ENCODE data around the gene RABEP1.
"Not testable (repeated sequence)": the region's sequence is repeated elsewhere in the genome, so short reads cannot be mapped to it uniquely, and the experiment has no call there.

RABEP1 gene

GRCh38 chr17:5281814-5282641 lies at the start of gene RABEP1:
Gene RABEP1 (plus strand): TSS chr17:5282284. CDS start chr17:5282487, 203 bp downstream.
- peak; percentile 63 for DNase-seq

DNA sequence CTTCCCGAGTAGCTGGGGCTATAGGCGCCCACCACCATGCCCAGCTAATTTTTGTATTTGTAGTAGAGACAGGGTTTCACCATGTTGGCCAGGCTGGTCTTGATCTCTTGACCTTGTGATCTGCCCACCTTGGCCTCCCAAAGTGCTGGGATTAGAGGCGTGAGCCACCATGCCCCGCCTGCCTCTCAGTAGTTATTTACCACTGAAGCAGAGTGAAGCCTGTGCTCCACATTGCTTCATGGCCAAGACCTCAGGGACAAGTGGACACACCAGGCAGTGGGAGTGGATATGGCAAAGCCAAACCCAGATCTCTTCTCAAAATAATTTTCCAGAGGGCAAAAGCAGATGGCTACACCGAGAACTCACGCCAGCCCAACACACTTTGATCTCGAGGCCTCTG lies 48.6 kb upstream of the RABEP1 start:
- DNase-seq: not testable (repeated sequence)

DNA sequence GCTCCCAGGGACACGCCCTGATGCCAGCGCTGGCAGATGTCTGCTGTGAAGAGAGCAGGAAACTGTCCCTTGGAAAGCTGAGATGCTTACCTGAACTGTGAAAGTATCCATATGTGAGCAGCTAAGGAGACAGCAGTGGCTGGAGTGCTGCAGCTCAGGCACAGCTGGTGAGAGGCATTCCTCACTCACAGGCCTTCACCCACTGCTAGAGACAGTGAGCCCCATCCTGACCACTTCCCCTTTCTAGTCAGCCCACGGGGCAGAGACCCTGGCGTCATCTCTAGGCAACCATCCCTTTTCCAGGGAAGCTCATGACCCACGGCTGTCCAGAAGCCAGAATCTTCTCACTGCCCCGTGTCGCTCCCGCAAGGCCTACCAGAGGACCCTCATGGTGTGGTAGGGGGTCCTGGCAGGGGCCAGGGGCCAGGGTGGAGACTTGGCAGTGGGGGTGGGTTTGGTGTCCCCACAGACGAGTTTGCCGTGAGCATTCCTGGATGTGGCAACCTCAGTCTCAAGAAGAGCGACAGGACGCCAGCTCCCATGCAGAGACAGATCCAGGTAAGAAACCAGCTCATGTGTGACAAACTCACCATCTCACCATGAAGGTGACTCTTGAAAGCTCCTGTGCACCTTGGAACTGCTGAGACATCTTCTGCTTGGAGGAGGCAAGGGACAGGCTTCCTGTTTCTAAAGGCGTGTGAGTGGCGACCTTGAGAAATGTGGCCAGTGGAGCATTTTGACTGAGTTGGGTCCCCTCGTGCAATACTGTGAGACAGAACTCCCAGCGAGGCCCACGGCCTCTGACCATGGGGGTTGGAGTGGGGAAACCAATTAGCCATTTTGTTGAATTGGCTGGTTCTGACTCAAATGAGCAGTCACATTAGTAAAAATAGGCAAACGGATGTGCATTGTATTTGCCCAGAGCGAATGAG lies 47.2 kb upstream of the RABEP1 start, which contains the start of gene SCIMP:
TSS of gene SCIMP (minus strand) at position 216 of the 932 bp plus-strand sequence. CDS start at position 111, 105 bp downstream.
- no peak for DNase-seq

DNA sequence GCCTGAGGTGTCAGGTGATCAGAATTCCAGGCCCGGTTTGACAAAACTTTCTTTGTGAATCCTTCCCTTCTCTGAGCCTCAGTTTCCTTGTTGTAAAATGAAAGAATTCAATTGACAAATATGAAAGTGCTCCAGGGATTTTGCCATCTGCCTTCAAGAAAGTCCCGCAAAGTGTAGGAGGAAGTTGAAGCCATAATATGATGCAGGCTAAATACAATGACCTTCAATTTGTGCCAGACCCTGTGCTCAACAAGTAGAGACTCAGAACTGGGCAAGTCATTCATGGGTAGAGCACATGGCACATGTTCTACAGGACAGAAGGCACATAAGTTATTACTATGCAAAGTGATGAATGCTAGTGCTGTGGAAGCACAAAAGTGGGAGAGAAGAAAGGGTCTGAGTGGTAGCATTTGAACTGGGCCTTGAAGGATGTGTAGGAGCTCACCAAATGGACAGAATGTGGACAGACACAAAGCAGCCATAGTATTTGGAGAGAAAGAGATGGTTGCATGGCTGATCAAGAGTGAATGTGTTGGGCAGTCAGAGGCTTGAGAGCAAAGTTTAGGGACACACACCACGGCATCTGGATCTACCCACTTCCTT lies 45.0 kb upstream of the RABEP1 start:
- no peak for DNase-seq

- no peak for DNase-seq
Observed at GRCh38 chr17:5237541-5238016, 44.5 kb upstream of the RABEP1 start.

GRCh38 chr17:5238333-5238732 lies 43.8 kb upstream of the RABEP1 start:
- DNase-seq: no peak

DNA sequence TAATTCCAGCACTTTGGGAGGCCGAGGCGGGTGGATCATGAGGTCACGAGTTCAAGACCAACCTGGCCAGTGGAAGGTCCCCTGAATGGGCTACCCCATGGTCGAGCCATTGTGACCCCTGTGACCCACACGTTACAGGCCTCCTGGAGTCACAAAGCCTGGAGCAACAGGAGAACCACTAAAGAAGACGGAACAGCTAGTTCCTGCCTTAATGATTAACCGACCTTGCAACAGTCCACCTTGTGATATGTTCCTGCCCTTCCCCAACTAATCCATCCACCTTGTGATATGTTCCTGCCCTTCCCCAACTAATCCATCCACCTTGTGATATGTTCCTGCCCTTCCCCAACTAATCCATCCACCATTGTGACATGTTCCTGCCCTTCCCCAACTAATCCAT lies 42.3 kb upstream of the RABEP1 start:
- not testable (repeated sequence) for DNase-seq

DNA sequence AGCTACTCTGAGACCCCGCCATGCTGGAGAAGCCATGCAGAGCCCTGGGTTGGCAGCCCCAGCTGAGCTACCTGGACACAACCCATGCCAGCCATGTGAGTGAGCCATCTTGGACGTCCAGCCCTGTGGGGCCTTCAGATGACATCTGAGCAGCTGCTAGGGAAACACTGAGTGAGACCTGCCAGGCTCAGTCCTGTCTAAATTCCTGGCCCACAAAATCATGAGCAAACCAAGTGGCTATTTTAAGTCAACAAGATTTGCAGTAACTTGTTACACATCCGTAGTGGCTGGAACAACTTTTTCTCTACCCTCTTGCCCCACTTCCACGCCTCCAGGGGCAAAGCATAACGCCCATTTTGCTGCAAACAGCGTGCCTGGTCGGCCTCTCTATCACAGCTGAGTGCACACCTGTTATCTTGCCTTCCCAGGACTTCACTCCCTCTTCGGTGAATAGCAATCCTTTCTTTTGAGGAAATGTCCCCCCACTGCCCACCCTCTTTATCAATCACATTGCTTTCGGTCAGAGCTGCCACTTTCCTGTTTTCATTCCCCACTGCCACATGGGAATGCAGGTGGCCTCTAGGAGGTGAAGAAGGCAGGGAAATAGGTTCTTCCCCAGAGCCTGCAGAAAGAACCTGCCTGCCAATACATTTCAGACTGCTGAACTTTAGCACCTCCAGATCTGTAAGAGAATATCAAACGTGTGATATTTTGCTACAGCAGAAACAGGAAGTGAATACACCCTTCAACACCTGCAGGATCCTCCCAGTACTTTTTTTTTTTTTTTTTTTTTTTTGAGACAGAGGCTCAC lies 40.0 kb upstream of the RABEP1 start:
- no peak for DNase-seq

DNA sequence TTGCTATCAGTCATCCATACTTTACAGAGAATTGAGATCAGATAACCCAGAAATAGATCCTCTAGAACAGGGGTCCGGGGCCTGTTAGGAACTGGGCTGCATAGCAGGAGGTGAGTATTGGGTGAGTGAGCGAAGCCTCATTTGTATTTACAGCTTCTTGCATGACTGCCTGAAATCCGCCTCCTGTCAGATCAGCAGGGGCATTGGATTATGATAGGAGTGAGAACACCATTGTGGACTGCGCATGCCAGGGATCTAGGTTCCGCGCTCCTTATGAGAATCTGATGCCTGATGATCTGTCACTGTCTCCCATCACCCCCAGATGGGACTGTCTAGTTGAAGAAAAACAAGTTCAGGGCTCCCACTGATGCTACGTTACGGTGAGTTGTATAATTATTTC lies 34.5 kb upstream of the RABEP1 start:
- no peak for DNase-seq

DNA sequence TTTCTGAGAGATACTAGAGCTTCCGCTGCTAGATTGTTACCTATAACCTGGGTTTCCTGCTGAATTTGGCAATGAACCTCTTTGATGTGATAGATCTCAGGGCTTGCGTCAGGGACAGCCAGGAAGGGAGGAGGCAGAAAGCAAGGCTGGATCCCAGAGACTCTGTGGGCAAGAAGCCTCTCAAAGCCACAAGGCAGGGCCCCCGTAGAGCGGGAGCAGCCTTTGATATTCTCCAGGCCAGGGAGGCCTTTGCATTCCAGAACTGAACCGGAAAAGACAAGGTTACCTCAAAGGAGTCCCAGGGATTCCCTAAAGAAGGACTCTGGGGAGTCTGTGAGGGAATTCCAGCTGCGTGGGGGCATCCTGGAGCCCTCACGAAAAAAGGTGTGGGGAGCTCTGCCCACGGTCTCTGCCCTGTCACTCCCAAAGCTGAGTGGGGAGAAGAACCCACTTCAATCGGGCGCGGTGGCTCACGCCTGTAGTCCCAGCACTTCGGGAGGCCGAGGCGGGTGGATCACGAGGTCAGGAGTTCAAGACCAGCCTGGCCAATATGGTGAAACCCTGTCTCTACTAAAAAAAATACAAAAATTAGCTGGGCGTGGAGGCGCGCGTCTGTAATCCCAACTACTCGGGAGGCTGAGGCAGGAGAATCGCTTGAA lies 33.1 kb upstream of the RABEP1 start:
- no peak for DNase-seq

- DNase-seq: no peak
Observed at GRCh38 chr17:5249615-5250014, 32.5 kb upstream of the RABEP1 start.

- DNase-seq: no peak
Observed at GRCh38 chr17:5254414-5254813, 27.7 kb upstream of the RABEP1 start.

- DNase-seq: no peak
Observed at GRCh38 chr17:5254903-5255521, 27.1 kb upstream of the RABEP1 start.

DNA sequence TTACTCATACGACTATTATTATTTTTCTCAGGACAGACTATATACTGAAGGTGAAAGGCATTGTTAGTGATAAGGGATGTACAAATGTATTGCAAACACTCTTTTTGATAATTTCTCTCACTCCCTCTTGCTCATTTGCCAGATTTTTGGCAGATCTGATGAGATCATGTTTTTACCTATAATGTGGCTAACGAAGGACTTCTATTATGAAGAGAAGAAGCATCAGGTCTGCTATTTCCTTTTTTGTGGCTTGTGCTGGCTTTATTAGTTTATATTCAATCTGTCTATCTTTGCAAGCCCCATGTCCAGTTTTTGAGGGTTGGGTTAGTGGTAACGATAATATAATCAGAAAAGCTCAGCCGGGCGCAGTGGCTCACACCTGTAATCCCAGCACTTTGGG lies 25.0 kb upstream of the RABEP1 start:
- DNase-seq: no peak

DNA sequence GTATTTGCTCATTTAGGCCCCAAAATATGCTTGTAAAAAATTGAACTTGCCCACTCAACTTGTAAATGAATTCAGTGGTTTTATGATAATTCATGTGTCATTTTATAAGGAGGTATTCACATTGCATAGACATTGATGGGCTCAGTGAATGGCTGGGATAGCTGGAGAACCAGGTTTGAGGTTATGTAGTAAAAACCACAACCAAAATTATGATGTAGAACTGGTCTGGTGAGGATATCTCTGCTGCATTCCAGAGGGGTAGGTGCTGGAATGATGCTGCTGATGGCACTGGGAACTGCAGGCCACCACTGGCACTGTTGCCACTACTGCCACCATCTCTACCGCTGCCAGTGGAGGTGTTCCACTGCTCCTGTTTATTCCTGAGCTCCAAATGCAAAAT lies 21.5 kb upstream of the RABEP1 start:
- DNase-seq: no peak

GRCh38 chr17:5262416-5262991 lies 19.6 kb upstream of the RABEP1 start:
- DNase-seq: no peak

DNA sequence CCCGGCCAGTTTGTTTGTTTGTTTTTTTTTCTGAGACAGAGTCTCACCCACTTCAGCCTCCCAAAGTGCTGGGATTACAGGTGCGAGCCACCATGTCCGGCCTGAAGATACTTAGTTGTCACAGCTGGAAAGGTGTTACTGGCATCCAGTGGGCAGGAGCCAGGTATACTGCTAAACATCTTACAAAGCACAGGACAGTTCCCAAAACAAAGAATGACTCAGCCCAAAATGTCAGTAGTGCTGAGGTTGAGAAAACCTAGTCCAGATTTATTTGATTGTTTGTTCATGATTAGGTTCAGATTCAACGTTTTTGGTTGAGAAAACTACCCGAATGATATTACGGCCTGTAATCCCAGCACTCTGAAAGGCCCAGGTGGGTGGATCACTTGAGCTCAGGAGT lies 18.6 kb upstream of the RABEP1 start:
- DNase-seq: no peak

DNA sequence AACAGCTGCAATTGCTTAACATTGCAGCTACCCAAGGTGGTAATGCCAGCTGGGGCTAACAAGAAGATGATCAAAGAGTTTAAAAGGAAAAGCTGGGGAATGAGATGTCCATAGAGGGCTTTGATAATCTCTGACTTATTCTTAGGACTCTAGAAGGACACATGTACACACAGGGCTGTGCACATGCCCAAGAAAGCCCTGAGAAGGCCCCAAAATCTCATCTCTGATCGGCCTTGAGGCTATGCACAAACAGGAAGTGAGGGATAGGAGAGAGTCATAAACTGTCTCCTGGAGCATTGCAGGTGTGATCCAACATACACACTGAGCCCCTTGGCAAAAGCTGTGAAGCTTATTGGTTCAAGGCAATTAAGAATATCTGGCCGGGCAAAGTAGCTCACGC lies 17.2 kb upstream of the RABEP1 start:
- DNase-seq: no peak

DNA sequence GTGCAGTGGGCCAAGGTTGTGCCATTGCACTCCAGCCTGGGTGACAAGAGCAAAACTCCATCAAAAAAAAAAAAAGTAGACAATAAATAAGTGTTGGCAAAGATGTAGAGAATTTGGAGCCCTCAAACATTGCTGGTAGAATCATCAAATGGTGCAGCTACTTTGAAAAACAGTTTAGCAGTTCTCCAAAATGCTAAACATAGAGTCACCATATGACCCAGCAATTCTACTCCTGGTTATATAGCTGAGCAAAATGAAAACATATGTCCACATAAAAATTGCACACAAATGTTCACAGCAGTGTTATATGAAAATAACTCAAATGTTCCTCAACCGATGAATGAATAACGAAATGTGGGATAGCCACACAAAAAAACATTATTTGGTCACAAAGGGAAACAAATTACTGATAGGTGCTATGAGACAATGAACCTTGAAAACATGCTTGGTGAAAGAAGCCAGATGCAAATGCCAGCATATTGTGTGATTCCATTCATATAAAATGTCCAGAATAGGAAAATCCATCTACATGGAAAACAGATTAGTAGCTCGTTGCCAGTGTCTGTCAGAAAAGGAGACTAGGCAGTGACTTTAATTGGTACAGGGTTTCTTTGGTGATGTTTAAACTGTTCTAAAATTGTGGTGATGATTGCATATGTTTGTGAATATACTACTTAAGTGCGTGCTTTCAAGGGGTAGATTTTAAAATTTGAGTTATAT lies 12.7 kb upstream of the RABEP1 start:
- no peak for DNase-seq

GRCh38 chr17:5272322-5272721 lies 9.8 kb upstream of the RABEP1 start:
- no peak for DNase-seq

Measured in NCI-H1048 (cell line).